OCI-LY1 (cell line): ENCODE data around the gene PTPRA.

Source experiments
- H2AFZ ChIP-seq: fragments of 200-600 bp; sonication (generic), shearing (Covaris generic); 2 replicates; pipeline ENCODE4 v1.6.0; 2014; ENCODE audit warnings: antibody characterized with exemption, mild to moderate bottlenecking, low read length
- H3F3A ChIP-seq: fragments of 200-600 bp; sonication (generic), shearing (Covaris generic); 2 replicates; pipeline ENCODE4 v1.6.0; 2014; ENCODE audit warnings: mild to moderate bottlenecking, antibody characterized with exemption, low read length, moderate library complexity; ENCODE audit not compliant: insufficient read depth
- H3K27ac ChIP-seq: fragments of 200-600 bp; sonication (generic); 2 replicates; pipeline ENCODE4 v1.5.1; 2014; ENCODE audit warnings: low read length, mixed run types, mild to moderate bottlenecking, low read depth; ENCODE audit not compliant: poor library complexity, severe bottlenecking
- H3K27me3 ChIP-seq: fragments of 200-600 bp; sonication (generic); 2 replicates; pipeline ENCODE4 v1.6.0; 2014; ENCODE audit warnings: antibody characterized with exemption, mild to moderate bottlenecking, low read length, moderate library complexity; ENCODE audit not compliant: insufficient read depth
- H3K36me3 ChIP-seq: fragments of 200-600 bp; sonication (generic); 2 replicates; pipeline ENCODE4 v1.6.1; 2014; ENCODE audit warnings: mild to moderate bottlenecking, antibody characterized with exemption, low read length, moderate library complexity, mixed read lengths; ENCODE audit not compliant: insufficient read depth
- H3K4me1 ChIP-seq: fragments of 200-600 bp; sonication (generic); 2 replicates; pipeline ENCODE4 v1.5.1; 2014; ENCODE audit warnings: mild to moderate bottlenecking, low read length, moderate library complexity; ENCODE audit not compliant: insufficient read depth, severe bottlenecking
- H3K4me2 ChIP-seq: fragments of 200-600 bp; sonication (generic), shearing (Covaris generic); 2 replicates; pipeline ENCODE4 v1.6.1; 2014; ENCODE audit warnings: low read length
- H3K4me3 ChIP-seq: fragments of 200-600 bp; sonication (generic); 2 replicates; pipeline ENCODE4 v1.5.1; 2014; ENCODE audit warnings: low read length, low read depth, mild to moderate bottlenecking, mixed read lengths; ENCODE audit not compliant: poor library complexity, severe bottlenecking
- H3K79me2 ChIP-seq: fragments of 200-600 bp; shearing (Covaris generic); 2 replicates; pipeline ENCODE4 v1.6.1; 2016; ENCODE audit warnings: mixed run types, low read length, mixed read lengths; ENCODE audit not compliant: insufficient read depth
- H3K9ac ChIP-seq: fragments of 200-600 bp; sonication (generic), shearing (Covaris generic); 2 replicates; pipeline ENCODE4 v1.6.1; 2014; ENCODE audit warnings: mild to moderate bottlenecking, low read length, mixed read lengths
- H3K9me2 ChIP-seq: fragments of 200-600 bp; sonication (generic), shearing (Covaris generic); 2 replicates; pipeline ENCODE4 v1.6.1; 2014; ENCODE audit warnings: low read depth, mild to moderate bottlenecking, low read length, mixed read lengths
- H3K9me3 ChIP-seq: fragments of 200-600 bp; shearing (Covaris generic); 2 replicates; pipeline ENCODE4 v1.6.1; 2014; ENCODE audit warnings: low read length, mixed read lengths
- H4K20me1 ChIP-seq: fragments of 200-600 bp; sonication (generic), shearing (Covaris generic); 2 replicates; pipeline ENCODE4 v1.6.0; 2016; ENCODE audit warnings: mild to moderate bottlenecking, low read length; ENCODE audit not compliant: insufficient read depth
- CTCF ChIP-seq: fragments of 200-600 bp; sonication (generic), shearing (Covaris generic); IDR thresholded peaks from 2 replicates; pipeline ENCODE4 v1.5.1; 2017; ENCODE audit warnings: mild to moderate bottlenecking, antibody characterized with exemption, low read length, moderate library complexity, mixed read lengths
- EZH2 ChIP-seq: fragments of 200-600 bp; sonication (generic), shearing (Covaris generic); IDR thresholded peaks from 2 replicates; pipeline ENCODE4 v1.8.0; 2017; ENCODE audit warnings: borderline replicate concordance, mixed run types, mild to moderate bottlenecking, antibody characterized with exemption, low read length, moderate library complexity, mixed read lengths

The PTPRA gene

GRCh38 chr20:2932498-2932897 lies 59.2 kb downstream of the PTPRA start:
- Histone ChIP-seq H3K9me3 (no peaks in the 10 kb centered on the region), H2AFZ (no peak overlapping the region), H3K4me1 (no peaks in the 10 kb centered on the region), H3K27ac (no peak overlapping the region), H3K4me3 (no peak overlapping the region), H3K9me2 (no peaks in the 10 kb centered on the region), H3K36me3 (peaks cover 13% of the 10 kb centered on the region; the same call in 1 of the 2 replicates), H3K27me3 (no peaks in the 10 kb centered on the region), H3F3A (no peaks in the 10 kb centered on the region), H3K9ac (no peak overlapping the region), H4K20me1 (no peaks in the 10 kb centered on the region), H3K79me2 (0 out of 2 replicates have a peak, but pooled peaks cover 3% of the 10 kb centered on the region), H3K4me2 (no peak overlapping the region)
- no peak for TF ChIP-seq CTCF
- TF ChIP-seq EZH2: no peak

- H3K9me3 ChIP-seq: no peaks in the 10 kb centered on the region
- no peak overlapping the region for H3K4me3 ChIP-seq
- TF ChIP-seq CTCF: no peak
- TF ChIP-seq EZH2: no peak
- H2AFZ ChIP-seq: no peak overlapping the region
- H3K36me3 ChIP-seq: no peaks in the 10 kb centered on the region
- H4K20me1 ChIP-seq: no peaks in the 10 kb centered on the region
- no peak overlapping the region for H3K27ac ChIP-seq
- H3F3A ChIP-seq: no peaks in the 10 kb centered on the region
- no peaks in the 10 kb centered on the region for H3K27me3 ChIP-seq
- no peak overlapping the region for H3K4me2 ChIP-seq
- H3K4me1 ChIP-seq: no peaks in the 10 kb centered on the region
- H3K9ac ChIP-seq: no peak overlapping the region
- H3K79me2 ChIP-seq: 0 out of 2 replicates have a peak, but pooled peaks cover 6% of the 10 kb centered on the region
- no peaks in the 10 kb centered on the region for H3K9me2 ChIP-seq
Observed at GRCh38 chr20:2937902-2938301, 64.6 kb downstream of the PTPRA start.

- Histone ChIP-seq H3K36me3 (peaks cover 5% of the 10 kb centered on the region; the same call in 1 of the 2 replicates), H3K4me1 (no peaks in the 10 kb centered on the region), H3K9ac (no peak overlapping the region)
Observed at GRCh38 chr20:2942439-2942838, 69.2 kb downstream of the PTPRA start.

More at GRCh38 chr20:2942439-2942838, 69.2 kb downstream of the PTPRA start:
- 0 out of 2 replicates have a peak, but pooled peaks cover 3% of the 10 kb centered on the region for H3K79me2 ChIP-seq
- no peak overlapping the region for H3K4me2 ChIP-seq
- no peak for TF ChIP-seq EZH2
- no peak for TF ChIP-seq CTCF
- no peak overlapping the region for H3K4me3 ChIP-seq
- no peak overlapping the region for H2AFZ ChIP-seq
- H4K20me1 ChIP-seq: no peaks in the 10 kb centered on the region
- no peaks in the 10 kb centered on the region for H3K9me2 ChIP-seq
- no peaks in the 10 kb centered on the region for H3F3A ChIP-seq
- H3K9me3 ChIP-seq: no peaks in the 10 kb centered on the region
- no peak overlapping the region for H3K27ac ChIP-seq
- H3K27me3 ChIP-seq: no peaks in the 10 kb centered on the region
